Measurements from ENCODE around the gene PTMS. TPM values are rescaled to one million over a fixed set of nuclear protein-coding genes. Genes with fewer than 3 reads are reported as not detected.
A peak's percentile ranks its signal among the peaks of the same experiment; 100 is the strongest.

The PTMS gene, protein sequence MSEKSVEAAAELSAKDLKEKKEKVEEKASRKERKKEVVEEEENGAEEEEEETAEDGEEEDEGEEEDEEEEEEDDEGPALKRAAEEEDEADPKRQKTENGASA
- 966 TPM for total RNA-seq (ENCODE audit: unreplicated experiment)
- long read RNA-seq, transcript PTMS-207 (5 exons, 1,150 nt), result major isoform, 32 of 129 reads
- long read RNA-seq, partial matches to known transcripts, result 94 of 129 reads
- long read RNA-seq, other reads (novel, unspliced or antisense), result 2 of 129 reads

DNA sequence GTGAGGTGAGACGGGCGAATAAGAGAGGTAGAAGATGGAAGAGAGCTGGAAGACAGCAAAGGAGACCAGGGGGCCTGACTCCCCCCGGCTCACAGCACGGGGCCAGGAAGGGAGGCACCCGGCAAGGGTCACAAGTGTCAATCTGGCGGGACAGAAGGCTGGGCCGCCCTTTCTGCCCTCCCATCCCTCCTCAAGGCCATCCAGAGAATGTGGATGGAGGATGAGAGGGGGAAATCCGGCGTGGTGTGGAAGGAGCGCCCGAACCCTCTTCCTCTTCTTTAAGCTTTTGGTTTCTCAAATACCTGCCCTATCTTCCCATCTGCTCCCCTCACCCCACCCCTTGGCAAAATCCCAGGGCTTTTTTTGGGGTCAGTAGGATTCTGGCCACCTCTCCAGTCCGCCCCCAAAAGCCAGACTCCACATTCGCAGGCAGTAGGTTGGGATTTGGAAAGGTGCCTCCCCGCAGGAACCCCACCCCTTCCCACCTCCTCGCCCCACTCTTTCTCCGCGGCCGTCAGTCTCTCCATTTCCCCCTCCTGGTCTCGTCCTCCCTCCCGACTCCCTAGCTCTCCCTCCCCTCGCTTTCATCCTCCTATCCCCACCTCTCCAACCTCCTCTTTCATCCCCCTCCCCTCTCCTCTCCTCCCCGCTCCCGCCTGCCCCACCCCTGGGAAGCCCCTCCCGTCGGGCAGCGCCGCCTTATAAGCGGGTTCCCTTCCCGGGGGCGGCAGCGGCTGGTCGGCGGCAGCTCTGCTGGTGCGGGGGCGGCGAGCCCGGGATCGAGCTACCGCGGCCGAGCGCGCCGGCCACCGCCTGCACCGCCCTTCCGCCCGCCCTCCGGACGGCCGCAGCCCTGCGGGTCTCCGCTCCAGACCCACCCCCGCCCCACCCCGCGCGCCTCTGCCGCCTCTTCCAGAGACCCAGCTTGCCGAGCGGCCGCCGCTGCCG is at the start of gene PTMS:
TSS of gene PTMS (plus strand) at position 730 of the 948 bp plus-strand sequence. CDS start 343 bp downstream, outside the sequence.
- Mint-ChIP-seq H3K27me3 (ENCODE audit: unreplicated experiment) (peaks cover 44% of the 10 kb centered on the region), H3K9me3 (ENCODE audit: unreplicated experiment) (peaks cover 47% of the 10 kb centered on the region), H3K36me3 (ENCODE audit: unreplicated experiment) (no peaks in the 10 kb centered on the region), H3K27ac (ENCODE audit: unreplicated experiment) (peak within 1 kb of the TSS; percentile 99), H3K4me1 (ENCODE audit: low read depth, unreplicated experiment) (peaks cover 32% of the 10 kb centered on the region), H3K4me3 (ENCODE audit: unreplicated experiment) (peak within 1 kb of the TSS; percentile 99)
- TF ChIP-seq, protein P1, sequence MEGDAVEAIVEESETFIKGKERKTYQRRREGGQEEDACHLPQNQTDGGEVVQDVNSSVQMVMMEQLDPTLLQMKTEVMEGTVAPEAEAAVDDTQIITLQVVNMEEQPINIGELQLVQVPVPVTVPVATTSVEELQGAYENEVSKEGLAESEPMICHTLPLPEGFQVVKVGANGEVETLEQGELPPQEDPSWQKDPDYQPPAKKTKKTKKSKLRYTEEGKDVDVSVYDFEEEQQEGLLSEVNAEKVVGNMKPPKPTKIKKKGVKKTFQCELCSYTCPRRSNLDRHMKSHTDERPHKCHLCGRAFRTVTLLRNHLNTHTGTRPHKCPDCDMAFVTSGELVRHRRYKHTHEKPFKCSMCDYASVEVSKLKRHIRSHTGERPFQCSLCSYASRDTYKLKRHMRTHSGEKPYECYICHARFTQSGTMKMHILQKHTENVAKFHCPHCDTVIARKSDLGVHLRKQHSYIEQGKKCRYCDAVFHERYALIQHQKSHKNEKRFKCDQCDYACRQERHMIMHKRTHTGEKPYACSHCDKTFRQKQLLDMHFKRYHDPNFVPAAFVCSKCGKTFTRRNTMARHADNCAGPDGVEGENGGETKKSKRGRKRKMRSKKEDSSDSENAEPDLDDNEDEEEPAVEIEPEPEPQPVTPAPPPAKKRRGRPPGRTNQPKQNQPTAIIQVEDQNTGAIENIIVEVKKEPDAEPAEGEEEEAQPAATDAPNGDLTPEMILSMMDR (IDR thresholded peaks at IDR 0.05; ENCODE audit: partially characterized antibody, unreplicated experiment), result no peak
- peak; percentile 89 for DNase-seq

DNA sequence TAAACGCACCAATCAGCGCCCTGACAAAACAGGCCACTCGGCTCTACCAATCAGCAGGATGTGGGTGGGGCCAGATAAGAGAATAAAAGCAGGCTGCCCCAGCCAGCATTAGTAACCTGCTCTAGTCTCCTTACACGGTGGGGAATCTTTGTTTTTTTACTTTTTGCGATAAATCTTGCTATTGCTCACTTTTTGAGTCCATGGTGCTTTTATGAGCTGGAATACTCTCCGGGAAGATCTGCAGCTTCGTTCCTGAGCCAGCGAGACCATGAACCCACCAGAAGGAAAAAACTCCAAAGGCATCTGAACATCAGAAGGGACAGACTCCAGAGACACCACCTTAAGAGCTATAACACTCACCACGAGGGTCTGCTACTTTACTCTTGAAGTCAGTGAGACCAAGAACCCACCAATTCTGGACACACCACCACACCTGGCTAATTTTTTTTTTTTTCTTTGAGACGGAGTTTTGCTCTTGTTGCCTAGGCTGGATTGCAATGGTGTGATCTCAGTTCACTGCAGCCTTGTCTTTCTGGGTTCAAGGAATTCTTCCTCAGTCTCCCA is 49.2 kb upstream of the PTMS start:
- H3K4me1 Mint-ChIP-seq (ENCODE audit: low read depth, unreplicated experiment), result no peaks in the 10 kb centered on the region
- TF ChIP-seq, protein P1 (IDR thresholded peaks at IDR 0.05; ENCODE audit: partially characterized antibody, unreplicated experiment), result no peak
- H3K9me3 Mint-ChIP-seq (ENCODE audit: unreplicated experiment), result peaks cover 3% of the 10 kb centered on the region
- H3K36me3 Mint-ChIP-seq (ENCODE audit: unreplicated experiment), result peaks cover 4% of the 10 kb centered on the region
- DNase-seq, result no peak
- no peaks in the 10 kb centered on the region for H3K27me3 Mint-ChIP-seq (ENCODE audit: unreplicated experiment)
- no peak overlapping the region for H3K4me3 Mint-ChIP-seq (ENCODE audit: unreplicated experiment)
- H3K27ac Mint-ChIP-seq (ENCODE audit: unreplicated experiment), result no peak overlapping the region

DNA sequence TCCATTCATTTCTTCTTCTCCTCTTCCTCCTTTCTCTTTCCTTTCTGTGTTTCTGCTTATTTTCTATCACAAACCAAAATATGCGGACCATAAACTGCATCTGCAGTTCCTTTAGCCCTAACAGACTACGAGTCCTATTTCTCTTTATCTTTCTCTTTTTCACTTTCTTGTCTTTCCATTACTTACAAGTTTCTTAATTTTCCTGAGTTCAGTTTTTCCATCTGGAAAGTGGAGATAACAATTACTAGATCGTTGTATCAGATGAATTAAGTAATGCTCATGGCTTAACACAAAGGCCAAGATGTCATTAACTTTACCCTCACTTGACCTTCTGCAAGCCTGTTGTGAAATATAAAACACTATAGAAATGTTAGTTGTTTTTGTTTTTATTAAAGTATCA is 43.3 kb upstream of the PTMS start:
- peak overlapping the region; percentile 23 for H3K4me3 Mint-ChIP-seq (ENCODE audit: unreplicated experiment)
- H3K36me3 Mint-ChIP-seq (ENCODE audit: unreplicated experiment), result no peaks in the 10 kb centered on the region
- H3K27me3 Mint-ChIP-seq (ENCODE audit: unreplicated experiment), result peaks cover 5% of the 10 kb centered on the region
- peaks cover 10% of the 10 kb centered on the region for H3K9me3 Mint-ChIP-seq (ENCODE audit: unreplicated experiment)
- no peak overlapping the region for H3K27ac Mint-ChIP-seq (ENCODE audit: unreplicated experiment)
- no peak for DNase-seq
- TF ChIP-seq, protein P1 (IDR thresholded peaks at IDR 0.05; ENCODE audit: partially characterized antibody, unreplicated experiment), result no peak
- H3K4me1 Mint-ChIP-seq (ENCODE audit: low read depth, unreplicated experiment), result peaks cover 3% of the 10 kb centered on the region

DNA sequence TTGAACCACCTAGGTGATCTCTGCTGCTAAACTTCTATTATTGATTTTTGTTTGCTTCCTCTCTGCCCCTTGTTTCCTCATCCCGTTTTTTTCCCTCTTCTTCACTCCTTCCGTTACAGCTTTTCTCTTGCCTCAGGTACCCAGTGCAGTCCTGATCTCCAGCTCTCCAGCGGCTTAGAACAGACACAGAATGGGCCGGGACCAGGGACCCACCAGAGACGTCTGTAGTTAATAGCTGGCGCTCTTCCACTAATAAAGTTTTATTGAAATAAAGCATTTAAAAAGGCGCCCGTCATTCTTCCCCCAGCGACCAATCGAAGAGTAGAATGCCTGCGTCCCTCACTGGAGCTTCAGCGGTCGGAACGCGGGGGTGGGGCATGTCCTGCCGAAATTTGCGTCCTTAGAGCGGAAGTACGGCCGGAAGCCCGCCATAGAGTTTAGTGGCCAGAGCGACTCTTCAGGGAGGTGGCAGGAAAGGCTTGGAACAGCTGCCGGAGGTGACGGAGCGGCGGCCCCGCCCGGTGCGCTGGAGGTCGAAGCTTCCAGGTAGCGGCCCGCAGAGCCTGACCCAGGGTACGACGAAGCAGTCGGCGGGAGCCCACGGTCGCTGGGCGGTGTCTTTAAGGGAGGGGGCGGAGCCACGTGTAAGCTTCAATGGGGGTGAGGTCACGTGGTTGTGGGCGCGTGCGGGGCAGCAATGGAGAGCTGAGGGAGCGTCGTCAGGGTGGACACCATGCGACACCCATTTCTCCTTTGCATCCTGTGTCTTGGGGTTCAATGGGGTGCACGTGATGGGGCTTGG is 42.4 kb upstream of the PTMS start, which contains the start of gene COPS7A:
TSS of gene COPS7A (plus strand) at position 440 of the 802 bp plus-strand sequence. CDS start 611 bp downstream, outside the sequence.
- Mint-ChIP-seq H3K36me3 (ENCODE audit: unreplicated experiment) (no peaks in the 10 kb centered on the region), H3K4me3 (ENCODE audit: unreplicated experiment) (peak within 1 kb of the TSS; percentile 96), H3K27me3 (ENCODE audit: unreplicated experiment) (peaks cover 5% of the 10 kb centered on the region), H3K27ac (ENCODE audit: unreplicated experiment) (peak within 1 kb of the TSS; percentile 94), H3K4me1 (ENCODE audit: low read depth, unreplicated experiment) (peaks cover 3% of the 10 kb centered on the region), H3K9me3 (ENCODE audit: unreplicated experiment) (peaks cover 10% of the 10 kb centered on the region)
- TF ChIP-seq, protein P1 (IDR thresholded peaks at IDR 0.05; ENCODE audit: partially characterized antibody, unreplicated experiment), result no peak
- DNase-seq, result peak; percentile 95
